DMS153 treated with DMSO at 0.1 percent for 48 hours (cell line): ENCODE data around the gene NPSR1.

ENCODE experiments used
- DNase-seq: peaks from one replicate; lab custom pipeline; 2025; ENCODE audit not compliant: unreplicated experiment; lab: John Stamatoyannopoulos, UW

The NPSR1 gene

GRCh38 chr7:34720289-34720688 is 62.3 kb downstream of the NPSR1 start:
- DNase-seq, result no peak

GRCh38 chr7:34723338-34723737 is 65.3 kb downstream of the NPSR1 start:
- DNase-seq, result no peak

- no peak for DNase-seq
Measured at GRCh38 chr7:34723866-34724490, 66.0 kb downstream of the NPSR1 start.

- no peak for DNase-seq
Measured at GRCh38 chr7:34726221-34726620, 68.2 kb downstream of the NPSR1 start.

- peak; percentile 39 for DNase-seq
Measured at GRCh38 chr7:34727464-34727995, 69.5 kb downstream of the NPSR1 start.

GRCh38 chr7:34728156-34728555 is 70.1 kb downstream of the NPSR1 start:
- DNase-seq, result no peak

GRCh38 chr7:34734771-34735170 is 76.8 kb downstream of the NPSR1 start:
- no peak for DNase-seq

GRCh38 chr7:34735526-34735925 is 77.5 kb downstream of the NPSR1 start:
- DNase-seq, result no peak

GRCh38 chr7:34739651-34740300 is 81.8 kb downstream of the NPSR1 start:
- DNase-seq, result no peak

GRCh38 chr7:34740840-34741239 is 82.8 kb downstream of the NPSR1 start:
- no peak for DNase-seq

- no peak for DNase-seq
Measured at GRCh38 chr7:34747176-34747781, 89.3 kb downstream of the NPSR1 start.

GRCh38 chr7:34747867-34748727 is 90.1 kb downstream of the NPSR1 start:
- peak; percentile 96 for DNase-seq

GRCh38 chr7:34748728-34749089 is 90.7 kb downstream of the NPSR1 start:
- DNase-seq, result no peak

GRCh38 chr7:34749446-34749845 is 91.4 kb downstream of the NPSR1 start:
- DNase-seq, result no peak

- DNase-seq, result no peak
Measured at GRCh38 chr7:34750209-34750608, 92.2 kb downstream of the NPSR1 start.

GRCh38 chr7:34750636-34751035 is 92.6 kb downstream of the NPSR1 start:
- DNase-seq, result no peak

GRCh38 chr7:34751725-34752643 is 94.0 kb downstream of the NPSR1 start:
- DNase-seq, result no peak

GRCh38 chr7:34752929-34753328 is 94.9 kb downstream of the NPSR1 start:
- DNase-seq, result no peak

GRCh38 chr7:34755008-34755407 is 97.0 kb downstream of the NPSR1 start:
- DNase-seq, result no peak

- peak; percentile 49 for DNase-seq
Measured at GRCh38 chr7:34756025-34756437, 98.0 kb downstream of the NPSR1 start.
